ENCODE data around the gene BTBD2. TPM values are rescaled to one million over a fixed set of nuclear protein-coding genes. Genes with fewer than 3 reads are reported as not detected.

BTBD2 gene
- total and polyA plus RNA-seq, 4 donors, result 7.4 to 25.1 (median 20.2) TPM

DNA sequence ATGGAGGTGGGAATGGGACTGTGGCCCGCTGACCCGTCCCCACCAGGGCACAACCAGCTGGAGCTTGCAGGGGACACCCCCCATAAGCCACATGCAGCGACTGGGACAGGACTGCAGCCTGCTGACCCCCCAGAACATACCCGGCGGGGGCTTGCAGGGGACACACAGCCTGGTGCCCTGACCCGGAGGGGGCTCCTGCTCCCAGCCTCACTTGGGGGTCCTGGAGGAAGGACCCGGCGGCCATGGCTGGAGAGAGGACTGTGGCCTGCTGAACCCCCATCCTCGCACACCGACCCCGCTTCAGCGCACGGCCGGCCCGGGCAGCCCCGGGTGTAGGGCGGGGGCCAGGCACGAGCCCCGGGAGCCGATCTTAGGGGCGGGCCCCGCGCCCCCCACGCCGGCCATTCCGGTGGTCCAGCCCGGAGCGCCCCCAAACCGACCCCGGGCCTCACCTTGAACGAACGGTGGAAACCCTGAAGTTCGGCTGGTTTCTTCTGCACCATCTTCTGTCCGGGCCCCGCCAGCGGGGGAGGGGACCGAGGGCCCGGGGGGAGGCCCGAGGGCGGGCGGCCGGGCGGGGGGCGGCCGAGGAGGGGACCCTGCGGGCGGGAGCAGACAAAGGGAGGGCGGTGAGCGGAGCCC lies 35.0 kb upstream of the BTBD2 start:
- Histone ChIP-seq H3K9me3 (ENCODE audit: control insufficient read depth in 4 of 4, low read length in 3 of 4) (no peaks in the 10 kb centered on the region), H3K27me3 (ENCODE audit: control insufficient read depth in 4 of 4, insufficient read depth in 4 of 4, low read length in 3 of 4) (no peaks in the 10 kb centered on the region), H3K4me3 (ENCODE audit: low read depth in 1 of 3, low read length in 3 of 3) (peak overlapping the region; percentile 81 to 91 (median 84)), H3K27ac (ENCODE audit: low read depth in 1 of 2, low read length in 2 of 2) (peak overlapping the region; percentile 95 to 99), H3K36me3 (ENCODE audit: control insufficient read depth in 4 of 4, insufficient read depth in 3 of 4, low read depth in 1 of 4, low read length in 3 of 4) (peaks cover 0 to 5% (median under 1%) of the 10 kb centered on the region in 4 donors), H3K9ac (ENCODE audit: low read depth in 1 of 2, low read length in 2 of 2) (peak overlapping the region; percentile 67 to 99), H3K4me1 (ENCODE audit: control insufficient read depth in 4 of 4, insufficient read depth in 4 of 4, low read length in 3 of 4) (peaks cover 40 to 69% (median 55%) of the 10 kb centered on the region in 4 donors)
- WGBS, result under 1% methylated on average over 49 of the region's 49 CpGs
- DNase-seq (ENCODE audit: low spot score), result no peak
- TF ChIP-seq NR2F2 (IDR thresholded peaks at IDR 0.05), result no peak
- no peak for TF ChIP-seq GABPA (IDR thresholded peaks at IDR 0.05 in 1 of 2, conservative IDR thresholded peaks at IDR 0.05 in 1 of 2)
- TF ChIP-seq, protein P1, sequence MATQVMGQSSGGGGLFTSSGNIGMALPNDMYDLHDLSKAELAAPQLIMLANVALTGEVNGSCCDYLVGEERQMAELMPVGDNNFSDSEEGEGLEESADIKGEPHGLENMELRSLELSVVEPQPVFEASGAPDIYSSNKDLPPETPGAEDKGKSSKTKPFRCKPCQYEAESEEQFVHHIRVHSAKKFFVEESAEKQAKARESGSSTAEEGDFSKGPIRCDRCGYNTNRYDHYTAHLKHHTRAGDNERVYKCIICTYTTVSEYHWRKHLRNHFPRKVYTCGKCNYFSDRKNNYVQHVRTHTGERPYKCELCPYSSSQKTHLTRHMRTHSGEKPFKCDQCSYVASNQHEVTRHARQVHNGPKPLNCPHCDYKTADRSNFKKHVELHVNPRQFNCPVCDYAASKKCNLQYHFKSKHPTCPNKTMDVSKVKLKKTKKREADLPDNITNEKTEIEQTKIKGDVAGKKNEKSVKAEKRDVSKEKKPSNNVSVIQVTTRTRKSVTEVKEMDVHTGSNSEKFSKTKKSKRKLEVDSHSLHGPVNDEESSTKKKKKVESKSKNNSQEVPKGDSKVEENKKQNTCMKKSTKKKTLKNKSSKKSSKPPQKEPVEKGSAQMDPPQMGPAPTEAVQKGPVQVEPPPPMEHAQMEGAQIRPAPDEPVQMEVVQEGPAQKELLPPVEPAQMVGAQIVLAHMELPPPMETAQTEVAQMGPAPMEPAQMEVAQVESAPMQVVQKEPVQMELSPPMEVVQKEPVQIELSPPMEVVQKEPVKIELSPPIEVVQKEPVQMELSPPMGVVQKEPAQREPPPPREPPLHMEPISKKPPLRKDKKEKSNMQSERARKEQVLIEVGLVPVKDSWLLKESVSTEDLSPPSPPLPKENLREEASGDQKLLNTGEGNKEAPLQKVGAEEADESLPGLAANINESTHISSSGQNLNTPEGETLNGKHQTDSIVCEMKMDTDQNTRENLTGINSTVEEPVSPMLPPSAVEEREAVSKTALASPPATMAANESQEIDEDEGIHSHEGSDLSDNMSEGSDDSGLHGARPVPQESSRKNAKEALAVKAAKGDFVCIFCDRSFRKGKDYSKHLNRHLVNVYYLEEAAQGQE (IDR thresholded peaks at IDR 0.05), result no peak
- peak; percentile 3 for TF ChIP-seq TAF1 (conservative IDR thresholded peaks at IDR 0.05)

DNA sequence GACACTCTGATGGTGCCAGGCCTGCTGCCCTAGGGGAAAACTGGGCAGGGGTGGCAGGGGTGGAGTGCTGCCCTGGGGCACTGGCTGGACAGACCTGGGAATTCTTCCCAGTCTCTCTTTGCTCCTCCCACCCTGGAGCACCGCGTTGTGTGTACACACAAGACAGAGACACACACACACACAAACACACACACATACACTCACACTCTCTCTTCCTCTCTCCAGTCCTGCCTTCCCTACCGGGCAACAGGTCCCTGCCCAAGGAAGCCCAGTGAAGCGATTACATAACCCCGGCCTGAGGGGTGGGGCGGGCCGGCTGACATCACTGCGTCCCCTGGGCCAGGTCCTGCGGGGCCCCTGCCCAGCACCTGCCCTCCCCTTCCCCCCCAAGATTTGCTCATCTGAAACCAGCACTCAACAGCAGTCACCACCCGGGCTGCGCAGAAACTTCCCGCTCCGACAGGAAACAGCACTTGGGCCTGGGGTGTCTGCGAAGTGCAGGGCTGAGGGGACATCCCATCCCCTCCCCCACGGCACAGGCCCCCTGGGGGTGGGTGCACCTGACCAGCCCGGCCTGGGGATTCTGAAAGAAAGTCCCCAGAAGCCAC lies 34.3 kb upstream of the BTBD2 start:
- WGBS, result under 1% methylated on average over 16 of the region's 16 CpGs
- peak; percentile 58 to 93 for TF ChIP-seq JUND (IDR thresholded peaks at IDR 0.05)
- peak; percentile 88 for TF ChIP-seq SP1 (IDR thresholded peaks at IDR 0.05)
- peak in 1 of 2 donors; percentile 77 for TF ChIP-seq GABPA (IDR thresholded peaks at IDR 0.05 in 1 of 2, conservative IDR thresholded peaks at IDR 0.05 in 1 of 2)
- TF ChIP-seq, protein P2, sequence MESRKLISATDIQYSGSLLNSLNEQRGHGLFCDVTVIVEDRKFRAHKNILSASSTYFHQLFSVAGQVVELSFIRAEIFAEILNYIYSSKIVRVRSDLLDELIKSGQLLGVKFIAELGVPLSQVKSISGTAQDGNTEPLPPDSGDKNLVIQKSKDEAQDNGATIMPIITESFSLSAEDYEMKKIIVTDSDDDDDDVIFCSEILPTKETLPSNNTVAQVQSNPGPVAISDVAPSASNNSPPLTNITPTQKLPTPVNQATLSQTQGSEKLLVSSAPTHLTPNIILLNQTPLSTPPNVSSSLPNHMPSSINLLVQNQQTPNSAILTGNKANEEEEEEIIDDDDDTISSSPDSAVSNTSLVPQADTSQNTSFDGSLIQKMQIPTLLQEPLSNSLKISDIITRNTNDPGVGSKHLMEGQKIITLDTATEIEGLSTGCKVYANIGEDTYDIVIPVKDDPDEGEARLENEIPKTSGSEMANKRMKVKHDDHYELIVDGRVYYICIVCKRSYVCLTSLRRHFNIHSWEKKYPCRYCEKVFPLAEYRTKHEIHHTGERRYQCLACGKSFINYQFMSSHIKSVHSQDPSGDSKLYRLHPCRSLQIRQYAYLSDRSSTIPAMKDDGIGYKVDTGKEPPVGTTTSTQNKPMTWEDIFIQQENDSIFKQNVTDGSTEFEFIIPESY (IDR thresholded peaks at IDR 0.05), result no peak
- TF ChIP-seq FOXA1 (IDR thresholded peaks at IDR 0.05), result peak; percentile 66
- TF ChIP-seq, protein P3, sequence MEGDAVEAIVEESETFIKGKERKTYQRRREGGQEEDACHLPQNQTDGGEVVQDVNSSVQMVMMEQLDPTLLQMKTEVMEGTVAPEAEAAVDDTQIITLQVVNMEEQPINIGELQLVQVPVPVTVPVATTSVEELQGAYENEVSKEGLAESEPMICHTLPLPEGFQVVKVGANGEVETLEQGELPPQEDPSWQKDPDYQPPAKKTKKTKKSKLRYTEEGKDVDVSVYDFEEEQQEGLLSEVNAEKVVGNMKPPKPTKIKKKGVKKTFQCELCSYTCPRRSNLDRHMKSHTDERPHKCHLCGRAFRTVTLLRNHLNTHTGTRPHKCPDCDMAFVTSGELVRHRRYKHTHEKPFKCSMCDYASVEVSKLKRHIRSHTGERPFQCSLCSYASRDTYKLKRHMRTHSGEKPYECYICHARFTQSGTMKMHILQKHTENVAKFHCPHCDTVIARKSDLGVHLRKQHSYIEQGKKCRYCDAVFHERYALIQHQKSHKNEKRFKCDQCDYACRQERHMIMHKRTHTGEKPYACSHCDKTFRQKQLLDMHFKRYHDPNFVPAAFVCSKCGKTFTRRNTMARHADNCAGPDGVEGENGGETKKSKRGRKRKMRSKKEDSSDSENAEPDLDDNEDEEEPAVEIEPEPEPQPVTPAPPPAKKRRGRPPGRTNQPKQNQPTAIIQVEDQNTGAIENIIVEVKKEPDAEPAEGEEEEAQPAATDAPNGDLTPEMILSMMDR (IDR thresholded peaks at IDR 0.05; ENCODE audit: low read depth, low read length, missing input control), result no peak
- TF ChIP-seq, protein P1 (IDR thresholded peaks at IDR 0.05), result peak; percentile 81
- peak; percentile 41 to 61 for TF ChIP-seq RAD21 (IDR thresholded peaks at IDR 0.05)
- TF ChIP-seq EGR1 (IDR thresholded peaks at IDR 0.05; ENCODE audit: low read depth in 2 of 2), result peak in 1 of 2 donors; percentile 77
- peak; percentile 81 to 94 for TF ChIP-seq RXRA (IDR thresholded peaks at IDR 0.05)
- TF ChIP-seq HNF4A (conservative IDR thresholded peaks at IDR 0.05), result peak; percentile 69 to 82
- peak; percentile 82 for TF ChIP-seq YY1 (IDR thresholded peaks at IDR 0.05)
- TF ChIP-seq, protein P4, sequence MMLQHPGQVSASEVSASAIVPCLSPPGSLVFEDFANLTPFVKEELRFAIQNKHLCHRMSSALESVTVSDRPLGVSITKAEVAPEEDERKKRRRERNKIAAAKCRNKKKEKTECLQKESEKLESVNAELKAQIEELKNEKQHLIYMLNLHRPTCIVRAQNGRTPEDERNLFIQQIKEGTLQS (IDR thresholded peaks at IDR 0.05), result peak; percentile 78
- TF ChIP-seq, protein P5, sequence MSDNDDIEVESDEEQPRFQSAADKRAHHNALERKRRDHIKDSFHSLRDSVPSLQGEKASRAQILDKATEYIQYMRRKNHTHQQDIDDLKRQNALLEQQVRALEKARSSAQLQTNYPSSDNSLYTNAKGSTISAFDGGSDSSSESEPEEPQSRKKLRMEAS (IDR thresholded peaks at IDR 0.05), result peak; percentile 81
- peak; percentile 95 for TF ChIP-seq TAF1 (conservative IDR thresholded peaks at IDR 0.05)
- TF ChIP-seq HNF4G (IDR thresholded peaks at IDR 0.05), result no peak
- TF ChIP-seq FOXA2 (IDR thresholded peaks at IDR 0.05), result peak; percentile 88
- peak; percentile 21 for TF ChIP-seq NR2F2 (IDR thresholded peaks at IDR 0.05)
- H3K27me3 ChIP-seq (ENCODE audit: control insufficient read depth in 4 of 4, insufficient read depth in 4 of 4, low read length in 3 of 4), result no peaks in the 10 kb centered on the region
- peak overlapping the region; percentile 95 to 99 for H3K27ac ChIP-seq (ENCODE audit: low read depth in 1 of 2, low read length in 2 of 2)
- peaks cover 0 to 9% (median under 1%) of the 10 kb centered on the region in 4 donors for H3K36me3 ChIP-seq (ENCODE audit: control insufficient read depth in 4 of 4, insufficient read depth in 3 of 4, low read depth in 1 of 4, low read length in 3 of 4)
- H3K9me3 ChIP-seq (ENCODE audit: control insufficient read depth in 4 of 4, low read length in 3 of 4), result no peaks in the 10 kb centered on the region
- DNase-seq (ENCODE audit: low spot score), result peak; percentile 83
- peak overlapping the region; percentile 67 to 99 for H3K9ac ChIP-seq (ENCODE audit: low read depth in 1 of 2, low read length in 2 of 2)
- H3K4me3 ChIP-seq (ENCODE audit: low read depth in 1 of 3, low read length in 3 of 3), result peak overlapping the region; percentile 81 to 91 (median 84)
- H3K4me1 ChIP-seq (ENCODE audit: control insufficient read depth in 4 of 4, insufficient read depth in 4 of 4, low read length in 3 of 4), result peaks cover 41 to 72% (median 61%) of the 10 kb centered on the region in 4 donors

Data from liver (tissue), 9 donors.